ENCODE results near the gene MTA1. TPM values are rescaled to one million over a fixed set of nuclear protein-coding genes. Genes with fewer than 3 reads are reported as not detected.

MTA1 gene
- total and polyA plus RNA-seq, 8 donors, result 24.9 to 183 (median 54.1) TPM

DNA sequence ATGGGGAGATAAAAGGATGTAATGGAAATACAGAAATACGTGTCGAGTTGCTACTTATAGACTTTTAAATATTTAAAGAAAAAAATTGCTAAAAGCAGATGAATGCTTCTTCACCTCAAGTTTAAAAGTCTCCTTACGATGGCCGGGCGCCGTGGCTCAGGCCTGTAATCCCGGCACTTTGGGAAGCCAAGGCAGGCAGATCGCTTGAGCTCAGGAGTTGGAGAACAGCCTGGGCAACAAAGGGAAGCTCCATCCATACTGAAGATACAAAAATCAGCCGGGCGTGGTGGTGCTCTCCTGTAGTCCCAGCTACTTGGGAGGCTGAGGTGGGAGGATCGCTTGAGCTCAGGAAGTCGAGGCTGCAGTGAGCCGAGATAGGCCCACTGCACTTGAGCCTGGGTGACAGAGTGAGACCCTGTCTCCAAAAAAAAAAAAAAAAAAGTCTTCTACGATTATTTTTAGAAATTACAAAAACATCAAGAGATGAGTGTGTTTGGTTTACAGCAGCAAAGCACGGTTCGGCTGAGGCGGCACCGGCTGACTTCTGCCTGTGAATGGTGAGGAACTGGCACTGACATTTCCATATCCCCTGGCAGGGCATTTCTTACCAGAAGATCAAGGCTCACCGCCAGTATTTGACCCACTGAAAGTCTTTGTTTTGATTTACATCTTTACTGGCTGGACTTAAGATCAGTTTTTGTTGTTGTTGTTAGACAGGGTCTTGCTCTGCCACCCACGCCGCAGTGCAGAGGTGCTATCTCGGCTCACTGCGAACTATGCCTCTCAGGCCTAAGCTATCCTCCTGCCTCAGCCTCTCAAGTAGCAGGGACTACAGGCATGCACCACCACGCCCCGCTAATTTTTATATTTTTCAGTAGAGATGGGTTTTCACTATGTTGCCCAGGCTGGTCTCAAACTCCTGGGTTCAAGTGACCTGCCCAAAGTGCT is 3.9 kb upstream of the MTA1 start:
- Histone ChIP-seq H3K27me3 (peaks cover 0 to 41% (median 13%) of the 10 kb centered on the region in 3 donors), H3K36me3 (no peaks in the 10 kb centered on the region), H3K4me1 (peaks cover 28 to 47% (median 45%) of the 10 kb centered on the region in 4 donors), H3K9me3 (no peaks in the 10 kb centered on the region), H3K27ac (peak overlapping the region in 1 of 5 donors; percentile 73), H3K4me3 (peak overlapping the region; percentile 50 to 56 (median 53))
- TF ChIP-seq POLR2A (IDR thresholded peaks at IDR 0.05), result no peak
- TF ChIP-seq, protein P1, sequence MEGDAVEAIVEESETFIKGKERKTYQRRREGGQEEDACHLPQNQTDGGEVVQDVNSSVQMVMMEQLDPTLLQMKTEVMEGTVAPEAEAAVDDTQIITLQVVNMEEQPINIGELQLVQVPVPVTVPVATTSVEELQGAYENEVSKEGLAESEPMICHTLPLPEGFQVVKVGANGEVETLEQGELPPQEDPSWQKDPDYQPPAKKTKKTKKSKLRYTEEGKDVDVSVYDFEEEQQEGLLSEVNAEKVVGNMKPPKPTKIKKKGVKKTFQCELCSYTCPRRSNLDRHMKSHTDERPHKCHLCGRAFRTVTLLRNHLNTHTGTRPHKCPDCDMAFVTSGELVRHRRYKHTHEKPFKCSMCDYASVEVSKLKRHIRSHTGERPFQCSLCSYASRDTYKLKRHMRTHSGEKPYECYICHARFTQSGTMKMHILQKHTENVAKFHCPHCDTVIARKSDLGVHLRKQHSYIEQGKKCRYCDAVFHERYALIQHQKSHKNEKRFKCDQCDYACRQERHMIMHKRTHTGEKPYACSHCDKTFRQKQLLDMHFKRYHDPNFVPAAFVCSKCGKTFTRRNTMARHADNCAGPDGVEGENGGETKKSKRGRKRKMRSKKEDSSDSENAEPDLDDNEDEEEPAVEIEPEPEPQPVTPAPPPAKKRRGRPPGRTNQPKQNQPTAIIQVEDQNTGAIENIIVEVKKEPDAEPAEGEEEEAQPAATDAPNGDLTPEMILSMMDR (IDR thresholded peaks at IDR 0.05), result no peak
- TF ChIP-seq POLR2AphosphoS5 (IDR thresholded peaks at IDR 0.05), result no peak
- no peak for TF ChIP-seq EP300 (IDR thresholded peaks at IDR 0.05)
- no peak for DNase-seq
- WGBS, 5 donors, result 86 to 93% (median 92%) methylated on average over 25 of the region's 25 CpGs
- intact Hi-C loops (cut with DNase I; ENCODE audit: low total_unique reads), result no loop called here

DNA sequence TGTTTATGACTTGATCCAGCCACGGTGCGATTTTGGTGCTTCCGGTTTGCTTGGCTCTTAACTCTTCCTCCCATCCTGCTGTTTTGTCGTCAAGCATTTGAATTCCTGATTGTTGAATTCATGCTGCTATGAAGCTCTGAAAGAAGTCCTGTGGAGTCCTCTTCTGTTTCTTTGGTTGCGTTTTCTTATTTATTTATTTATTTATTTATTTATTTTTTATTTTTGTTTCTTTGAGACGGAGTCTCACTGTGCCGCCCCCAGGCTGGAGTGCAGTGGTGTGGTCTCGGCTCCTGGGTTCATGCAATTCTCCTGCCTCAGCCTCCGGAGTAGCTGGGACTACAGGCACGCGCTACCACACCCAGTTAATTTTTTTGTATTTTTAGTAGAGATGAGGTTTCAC is 3.0 kb upstream of the MTA1 start:
- Histone ChIP-seq H3K36me3 (no peaks in the 10 kb centered on the region), H3K4me1 (peaks cover 28 to 47% (median 45%) of the 10 kb centered on the region in 4 donors), H3K4me3 (no peak overlapping the region), H3K9me3 (no peaks in the 10 kb centered on the region), H3K27ac (no peak overlapping the region), H3K27me3 (peaks cover 0 to 32% (median 6%) of the 10 kb centered on the region in 3 donors)
- TF ChIP-seq POLR2A (IDR thresholded peaks at IDR 0.05) (no peak), POLR2AphosphoS5 (IDR thresholded peaks at IDR 0.05) (no peak)
- TF ChIP-seq, protein P1 (IDR thresholded peaks at IDR 0.05), result no peak
- WGBS, 5 donors, result 91 to 98% (median 95%) methylated on average over 11 of the region's 11 CpGs
- DNase-seq, result no peak
- intact Hi-C loops (cut with DNase I; ENCODE audit: low total_unique reads), result no loop called here

DNA sequence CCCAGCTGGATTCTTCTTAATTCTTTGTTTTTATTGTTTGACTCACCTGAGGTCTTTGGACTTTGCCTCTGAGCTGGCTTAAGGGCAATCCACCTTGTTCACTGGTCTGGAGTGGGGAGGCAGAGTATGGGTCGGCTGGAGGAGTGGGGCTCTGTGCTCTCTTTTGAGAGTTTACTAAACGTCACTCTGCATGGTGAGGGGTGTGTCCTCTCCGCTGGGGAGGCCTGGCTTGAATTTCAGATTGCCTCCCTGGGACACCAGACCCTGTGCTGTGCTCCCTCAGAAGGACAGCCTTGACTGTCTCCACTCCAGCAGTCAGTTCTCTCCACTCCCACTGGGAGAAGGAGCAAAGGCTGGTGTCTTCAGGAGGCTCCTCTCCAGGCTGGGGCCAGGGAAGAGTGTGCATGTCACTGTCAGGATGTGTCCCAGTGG is 1.9 kb upstream of the MTA1 start:
- Histone ChIP-seq H3K27me3 (peaks cover 0 to 22% (median 0%) of the 10 kb centered on the region in 3 donors), H3K4me1 (peaks cover 35 to 54% (median 50%) of the 10 kb centered on the region in 4 donors), H3K36me3 (no peaks in the 10 kb centered on the region), H3K4me3 (no peak overlapping the region), H3K9me3 (no peaks in the 10 kb centered on the region), H3K27ac (no peak overlapping the region)
- DNase-seq, result no peak
- intact Hi-C loops (cut with DNase I; ENCODE audit: low total_unique reads), result no loop called here
- TF ChIP-seq POLR2A (IDR thresholded peaks at IDR 0.05), result no peak
- TF ChIP-seq POLR2AphosphoS5 (IDR thresholded peaks at IDR 0.05), result no peak
- TF ChIP-seq EP300 (IDR thresholded peaks at IDR 0.05), result no peak
- WGBS, 5 donors, result 71 to 92% (median 86%) methylated on average over 3 of the region's 3 CpGs

DNA sequence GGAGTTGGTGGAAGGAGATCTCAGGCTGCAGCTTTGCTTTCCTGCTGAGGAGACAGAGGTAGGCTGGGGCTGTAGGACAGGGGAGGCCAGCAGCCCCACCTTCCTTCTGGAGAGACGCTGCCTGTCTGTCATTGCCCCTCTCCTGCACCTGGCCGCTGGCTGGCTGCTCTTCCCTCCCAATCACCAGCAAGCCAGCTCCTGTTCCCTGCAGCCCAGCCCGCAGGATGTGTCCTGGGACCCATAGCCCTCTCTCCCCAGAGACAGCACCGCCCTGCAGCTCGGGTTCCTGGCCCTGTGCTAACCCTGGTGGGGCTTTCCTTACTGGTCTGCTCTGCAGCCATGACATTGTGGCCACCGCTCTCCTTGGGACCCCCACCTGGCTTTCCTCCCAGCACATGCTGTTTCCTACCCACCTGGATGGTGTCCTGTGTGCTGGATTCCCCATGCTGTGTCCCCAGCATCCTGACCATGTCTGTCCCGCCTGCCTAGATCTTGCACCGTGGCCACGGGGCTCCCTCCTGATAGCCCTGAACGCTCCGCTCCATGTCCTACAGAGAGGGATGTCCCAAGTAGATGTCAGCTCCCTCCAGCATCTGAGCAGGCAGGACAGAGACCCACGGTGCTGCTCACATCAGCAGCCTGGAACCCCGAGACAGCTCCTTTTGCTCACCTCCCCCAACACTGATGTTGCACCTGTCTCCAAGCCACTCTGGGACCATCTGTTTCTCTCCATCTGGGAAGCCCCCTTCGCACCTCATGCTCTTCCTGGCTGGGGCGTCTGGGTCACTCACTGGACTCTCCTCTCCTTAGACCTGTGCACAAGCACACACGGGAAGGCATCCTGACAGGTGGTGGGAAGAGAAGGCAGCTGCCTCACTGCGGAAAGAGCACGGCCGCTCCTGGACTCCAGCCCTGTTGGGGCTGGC is 1.1 kb upstream of the MTA1 start:
- intact Hi-C loops (cut with DNase I; ENCODE audit: low total_unique reads), result no loop called here
- peaks cover 35 to 55% (median 52%) of the 10 kb centered on the region in 4 donors for H3K4me1 ChIP-seq
- WGBS, 5 donors, result 69 to 82% (median 73%) methylated on average over 15 to 19 of the region's 19 CpGs
- H3K9me3 ChIP-seq, result no peaks in the 10 kb centered on the region
- peak overlapping the region in 1 of 5 donors; percentile 70 for H3K27ac ChIP-seq
- peaks cover 0 to 14% (median 0%) of the 10 kb centered on the region in 3 donors for H3K27me3 ChIP-seq
- peak overlapping the region; percentile 73 to 86 (median 80) for H3K4me3 ChIP-seq
- no peaks in the 10 kb centered on the region for H3K36me3 ChIP-seq
- no peak for DNase-seq
- TF ChIP-seq POLR2A (IDR thresholded peaks at IDR 0.05) (no peak), EP300 (IDR thresholded peaks at IDR 0.05) (no peak), POLR2AphosphoS5 (IDR thresholded peaks at IDR 0.05) (no peak)
- TF ChIP-seq, protein P1 (IDR thresholded peaks at IDR 0.05), result no peak

All from stomach (tissue), 9 donors.